GM19240 (cell line): ENCODE results near the gene PREX1.

Experiments
- DNase-seq: peaks from one replicate; pipeline ENCODE4 v3.0.0; 2011; ENCODE audit warnings: low spot score; ENCODE audit not compliant: insufficient read length

The PREX1 gene

DNA sequence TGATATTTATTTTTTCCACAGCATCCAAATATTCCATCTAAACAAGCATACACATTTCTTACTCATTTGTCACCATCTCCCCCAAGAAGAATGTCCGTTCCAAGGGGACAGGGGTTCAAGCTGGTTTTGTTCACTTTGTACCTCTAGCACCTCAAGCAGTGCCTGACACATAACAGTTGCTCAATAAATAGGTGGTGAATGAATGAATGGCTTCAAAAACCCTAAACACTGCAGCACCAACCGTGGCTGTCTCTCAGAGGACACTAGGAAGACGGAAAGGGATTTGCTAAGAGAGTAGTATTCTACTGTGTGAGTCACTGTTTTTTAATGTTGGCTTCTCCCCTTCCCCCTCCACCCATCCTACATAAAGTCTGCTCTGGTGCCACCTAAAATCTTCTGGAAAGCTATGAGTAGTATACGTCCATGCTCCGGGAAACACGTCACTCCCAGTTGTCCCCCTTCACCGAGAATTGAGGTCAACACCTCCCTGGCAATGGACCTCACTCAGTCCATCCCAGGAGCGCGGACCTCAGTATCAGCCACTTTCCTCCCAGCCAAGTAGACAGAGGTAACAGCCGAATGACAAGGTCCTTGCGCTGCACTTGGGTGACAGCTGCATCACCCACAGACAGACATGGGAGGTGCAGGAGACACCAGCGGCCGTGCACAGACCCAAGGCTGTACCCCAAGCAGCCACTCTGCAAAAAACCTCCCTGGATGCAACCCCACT is 107.4 kb downstream of the PREX1 start:
- DNase-seq, result no peak

DNA sequence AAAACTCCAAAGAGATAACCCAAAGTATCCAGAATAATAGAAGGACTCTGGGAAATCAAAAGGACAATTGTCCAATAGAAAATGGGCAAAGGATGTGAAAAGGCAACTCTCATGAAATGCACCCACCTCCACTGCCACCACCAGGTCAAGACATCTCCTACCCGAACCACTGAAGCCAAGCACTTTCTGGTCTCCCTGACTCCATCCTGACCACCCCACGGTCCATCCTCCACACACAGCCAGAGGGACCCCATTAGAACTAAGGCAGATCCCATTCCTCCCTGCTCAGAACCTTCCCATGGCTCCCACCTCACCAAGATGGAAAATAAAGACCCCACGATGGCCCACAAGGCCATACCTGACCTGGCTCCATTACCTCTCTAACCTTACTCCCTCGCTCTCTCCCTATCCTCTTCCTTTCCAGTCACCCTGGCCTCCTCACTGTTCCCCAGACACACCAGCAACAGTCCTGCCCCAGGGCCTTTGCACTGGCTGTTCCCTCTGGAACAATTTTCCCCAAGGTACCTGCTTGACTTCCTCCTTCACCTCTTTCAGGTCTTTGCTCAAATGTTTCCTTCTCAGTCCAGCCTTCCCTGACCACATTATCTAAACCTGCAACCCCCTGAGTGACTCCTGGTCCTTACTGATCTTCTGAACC is 108.1 kb downstream of the PREX1 start:
- DNase-seq, result no peak

GRCh38 chr20:48718786-48719578 is 108.8 kb downstream of the PREX1 start:
- DNase-seq, result no peak

GRCh38 chr20:48717680-48718223 is 110.0 kb downstream of the PREX1 start:
- no peak for DNase-seq

DNA sequence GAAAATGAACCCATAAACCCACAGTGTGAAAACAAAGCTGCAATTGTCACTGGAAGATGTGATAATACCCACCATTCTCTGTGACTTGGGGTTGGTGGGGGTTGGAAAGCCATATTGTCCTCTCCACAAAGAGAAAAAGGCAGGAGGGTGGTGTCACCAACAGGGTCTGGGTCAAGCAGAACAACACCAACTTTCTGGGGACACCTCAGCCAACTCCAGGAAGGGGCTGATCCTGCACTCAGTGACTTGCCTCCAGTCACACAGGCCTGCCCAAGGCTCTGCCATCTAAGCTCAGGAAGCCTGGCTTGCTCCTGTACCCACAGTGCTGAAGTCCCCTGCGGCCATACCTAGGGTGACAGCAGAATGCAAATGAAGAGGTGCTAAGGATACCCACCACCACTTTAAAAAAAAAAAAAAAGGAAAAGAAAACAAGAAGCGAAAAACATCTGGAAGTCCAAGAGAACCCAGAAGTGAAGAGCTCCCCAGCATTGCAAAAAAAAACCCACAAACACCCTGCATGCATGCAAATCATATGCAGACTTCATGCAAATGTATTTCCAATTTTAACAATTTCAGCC is 110.6 kb downstream of the PREX1 start:
- no peak for DNase-seq

DNA sequence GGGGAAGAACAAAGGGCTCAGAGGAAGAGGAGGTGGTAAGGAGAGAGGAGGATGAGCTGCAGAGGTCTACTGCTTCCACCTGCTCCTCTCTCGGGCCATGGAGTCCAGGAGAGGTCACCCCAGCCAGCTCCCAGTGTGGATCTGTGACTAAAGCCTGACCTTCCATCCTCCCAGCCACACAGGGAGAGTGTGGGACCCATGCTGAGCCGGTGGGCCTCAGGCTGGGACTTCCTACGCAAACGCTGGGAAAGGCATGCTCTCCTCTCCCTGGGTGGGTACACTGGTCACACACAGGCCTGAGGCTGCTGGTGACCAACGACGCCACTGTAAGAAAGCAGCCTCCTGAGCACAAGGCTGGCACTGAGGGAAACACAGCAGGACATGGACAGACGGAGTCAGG is 111.3 kb downstream of the PREX1 start:
- DNase-seq, result no peak

DNA sequence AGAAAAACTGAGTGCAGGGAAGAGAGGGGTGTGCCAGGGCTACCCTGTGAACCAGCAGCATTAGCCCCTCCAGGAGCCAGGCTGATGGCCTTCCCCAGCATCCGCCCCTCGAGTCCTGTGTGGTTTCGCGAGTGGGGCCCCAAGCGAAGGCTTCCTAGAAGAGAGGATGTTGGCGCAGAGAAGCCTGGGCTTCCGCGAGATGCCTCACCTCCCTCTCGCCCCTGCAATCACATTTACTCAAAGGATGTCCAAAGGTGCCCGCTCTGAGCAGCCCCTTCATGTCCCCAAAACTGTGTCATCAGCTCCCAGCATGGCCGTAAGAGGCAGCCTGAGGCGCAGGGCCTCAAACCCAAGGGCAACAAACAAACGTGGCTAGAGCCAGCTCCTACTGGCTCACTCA is 111.7 kb downstream of the PREX1 start:
- DNase-seq, result no peak

GRCh38 chr20:48714764-48715163 is 113.0 kb downstream of the PREX1 start:
- no peak for DNase-seq

- no peak for DNase-seq
Measured at GRCh38 chr20:48711696-48712464, 115.9 kb downstream of the PREX1 start.

DNA sequence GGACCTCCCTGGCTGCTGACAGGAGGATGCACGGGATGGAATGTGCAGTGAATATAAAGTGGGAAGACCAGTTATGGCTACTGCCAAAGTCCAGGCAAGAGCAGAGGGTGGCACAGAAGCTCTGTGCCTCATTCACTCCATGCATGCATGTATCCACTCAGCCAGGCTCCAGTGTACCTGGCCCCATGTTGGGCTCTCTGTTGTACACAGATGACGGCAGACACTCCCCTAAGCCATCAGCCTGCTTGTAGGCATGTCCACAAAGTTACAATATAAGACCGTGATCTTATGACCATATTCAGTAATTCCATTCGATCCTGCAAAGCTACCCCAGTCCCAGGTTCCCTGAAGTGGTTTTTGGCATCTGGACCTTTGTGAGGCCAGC is 116.8 kb downstream of the PREX1 start:
- no peak for DNase-seq

- no peak for DNase-seq
Measured at GRCh38 chr20:48710341-48711043, 117.3 kb downstream of the PREX1 start.

DNA sequence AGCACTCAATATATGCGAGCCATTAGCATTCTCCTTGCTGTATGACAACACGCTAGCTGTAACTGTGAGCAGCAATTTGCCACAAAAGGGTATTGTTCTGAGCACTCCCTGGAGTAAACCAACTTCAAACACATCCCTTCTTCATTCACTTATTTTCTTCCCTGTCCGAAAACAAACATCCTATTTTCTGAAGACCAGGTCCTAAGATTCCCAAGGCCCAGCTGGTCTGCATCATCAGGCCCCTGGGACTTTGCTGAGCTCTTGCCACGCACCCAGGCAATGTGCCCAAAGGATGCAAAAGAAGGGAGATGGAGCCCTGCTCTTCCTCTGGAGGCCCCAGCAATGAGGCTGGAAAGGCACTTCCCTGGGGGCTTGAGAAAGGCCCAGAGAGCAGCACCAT is 118.1 kb downstream of the PREX1 start:
- DNase-seq, result no peak

DNA sequence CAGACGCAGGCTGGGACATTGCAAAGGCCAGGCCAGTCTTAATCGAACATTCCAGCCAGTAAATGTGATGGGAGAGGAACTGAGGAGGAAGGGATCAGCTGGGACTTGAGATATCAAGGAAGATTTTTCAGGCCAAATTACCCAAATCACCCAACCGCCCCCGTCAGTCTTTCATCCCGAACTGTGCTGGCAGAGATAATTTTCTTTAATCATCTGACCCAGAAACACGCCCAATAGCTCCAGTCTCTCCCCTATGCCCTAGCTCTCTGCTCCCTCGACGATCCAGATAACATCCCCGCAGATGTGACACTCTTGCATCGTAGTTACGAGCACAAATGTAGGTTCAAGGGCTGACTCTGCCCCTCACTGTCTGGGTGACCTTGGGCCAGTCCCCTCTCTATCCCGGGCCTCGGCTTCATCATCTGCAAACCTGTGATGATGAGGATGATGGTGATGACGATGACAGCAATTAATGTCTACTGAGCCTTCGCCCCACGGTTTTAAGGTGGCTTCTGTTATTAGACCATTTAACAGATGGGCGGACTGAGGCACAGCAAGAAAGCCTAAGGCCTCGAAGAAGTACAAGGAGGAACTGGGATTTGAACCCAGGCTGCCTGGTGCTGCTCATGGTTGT is 118.6 kb downstream of the PREX1 start:
- DNase-seq, result no peak

DNA sequence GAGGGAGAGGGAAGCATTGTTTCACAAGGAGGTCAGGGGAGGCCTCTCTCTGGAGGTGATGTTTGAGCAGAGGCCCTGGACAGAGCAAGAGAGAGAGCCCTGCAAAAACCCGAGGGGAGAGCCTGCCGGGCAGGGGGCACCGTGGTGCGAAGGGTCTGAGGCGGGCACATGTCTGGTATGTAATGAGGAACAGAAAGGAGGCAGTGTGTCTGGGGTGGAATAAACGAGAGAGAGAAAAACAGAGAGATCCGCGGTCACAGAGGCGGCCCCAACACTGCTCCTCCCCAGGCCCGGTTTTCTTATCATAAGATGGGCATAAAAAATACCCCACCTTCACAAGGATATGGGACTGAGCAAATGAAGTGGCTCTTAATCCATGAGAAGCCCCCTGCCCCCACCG is 119.2 kb downstream of the PREX1 start:
- no peak for DNase-seq

DNA sequence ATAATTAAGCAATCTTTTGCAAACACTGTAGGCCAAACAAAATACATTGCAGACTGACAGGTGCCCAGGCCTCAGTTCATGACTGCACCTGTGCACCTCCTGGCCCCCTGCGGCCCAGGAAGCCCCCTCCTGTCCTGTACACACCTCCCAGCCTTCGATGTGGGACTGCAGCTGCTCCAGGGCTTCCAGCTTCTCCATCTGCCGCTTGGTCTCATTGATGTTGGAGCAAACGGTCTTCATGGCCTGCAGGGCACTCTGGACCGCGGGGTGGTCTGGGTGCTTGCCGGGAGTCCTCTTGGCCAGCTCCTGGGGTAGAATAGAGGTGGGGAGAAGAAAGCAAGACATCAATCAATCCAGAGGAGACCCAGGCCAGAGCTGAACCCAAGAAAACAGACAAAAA is 119.7 kb downstream of the PREX1 start:
- no peak for DNase-seq

- DNase-seq, result no peak
Measured at GRCh38 chr20:48706710-48707365, 121.0 kb downstream of the PREX1 start.

GRCh38 chr20:48706116-48706656 is 121.6 kb downstream of the PREX1 start:
- no peak for DNase-seq

DNA sequence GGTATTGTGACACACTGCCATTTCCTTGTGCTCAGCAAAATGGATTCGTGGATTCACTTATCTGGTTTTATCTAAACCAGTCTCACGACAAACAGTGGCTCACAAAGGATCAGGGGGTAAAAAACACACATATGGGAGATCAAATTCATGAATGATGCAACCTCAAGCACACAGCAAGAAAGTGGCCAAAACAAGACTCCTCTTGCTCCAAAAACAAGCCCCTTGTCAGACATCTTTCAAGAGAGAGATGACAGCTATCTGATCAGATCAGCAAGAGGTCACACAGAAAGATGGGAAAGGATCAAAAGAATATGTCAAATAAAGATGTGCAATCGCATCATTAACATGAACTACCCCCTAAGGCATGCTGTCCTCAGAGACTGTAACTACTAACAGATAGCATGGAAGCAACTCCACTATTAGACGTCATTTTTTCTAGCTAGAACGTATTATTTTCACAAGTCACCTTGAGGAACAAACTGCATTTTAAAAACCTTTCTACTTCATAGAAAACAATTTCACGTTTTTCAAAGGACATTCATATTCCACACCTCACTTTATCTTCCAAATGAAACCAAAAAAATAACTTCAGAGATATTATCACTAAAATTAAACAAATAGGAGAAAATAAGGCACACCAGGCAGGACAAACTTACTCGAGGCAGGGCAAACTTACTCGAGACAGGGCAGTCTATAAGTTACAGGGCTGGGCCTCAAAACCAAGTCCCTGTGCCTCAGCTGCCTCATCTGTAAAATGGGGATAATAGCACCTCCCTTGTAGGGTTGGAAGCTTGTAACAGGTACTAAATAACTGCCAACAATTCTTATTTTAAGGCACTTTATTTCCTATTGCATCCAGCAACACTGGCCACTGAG is 122.3 kb downstream of the PREX1 start:
- DNase-seq, result no peak
